Spleen (tissue), 7 donors: ENCODE results near the gene RIMBP2.

Experiments
- POLR2AphosphoS5 ChIP-seq, 3 donors: sonication (generic); formaldehyde crosslinking; IDR thresholded peaks; one replicate each; pipeline ENCODE4 v1.5.1; 2017; ENCODE audit warnings: antibody characterized with exemption in 3 of 3
- TF ChIP-seq, protein P1 (sequence below), 11 experiments: fragments of 200-600 bp in 7 of 11; fragments of 450-650 bp in 4 of 11; sonication (generic) in 4 of 11; IDR thresholded peaks in 8 of 11; conservative IDR thresholded peaks in 3 of 11; 1 replicate in 7 of 11; 2 replicates in 4 of 11; pipeline versions ENCODE4 v1.4.0 to v1.8.0; 2016 to 2021; ENCODE audit warnings: antibody characterized with exemption in 11 of 11, inconsistent platforms in 4 of 11, mild to moderate bottlenecking in 1 of 11
- donor health status: DM: no; HTN: no; CAD: no; lungs with moderate emphysema.
- donor health status: DM: no; HTN: no; CAD: no.
- donor health status: DM: no; HTN: no; CAD: no.

DNA sequence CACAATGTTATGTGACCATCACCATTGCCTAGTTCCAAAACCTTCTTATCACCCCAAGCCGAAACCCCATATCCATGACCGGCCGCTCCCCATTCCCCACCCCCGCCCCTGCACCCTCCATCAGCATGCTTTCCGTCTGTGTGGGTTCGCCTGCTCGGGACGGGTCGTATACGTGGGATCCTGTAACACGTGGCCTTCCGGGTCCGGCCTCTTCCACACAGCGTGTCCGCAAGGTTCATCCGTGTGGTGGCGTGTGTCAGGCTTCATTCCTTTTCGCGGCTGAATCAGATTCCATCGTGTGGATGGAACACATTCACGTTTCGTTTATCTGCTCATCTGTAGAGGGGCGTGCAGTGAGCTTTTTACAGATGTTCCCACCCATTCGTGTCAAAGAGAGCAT, 41.4 kb downstream of the RIMBP2 start:
- TF ChIP-seq, protein P1, sequence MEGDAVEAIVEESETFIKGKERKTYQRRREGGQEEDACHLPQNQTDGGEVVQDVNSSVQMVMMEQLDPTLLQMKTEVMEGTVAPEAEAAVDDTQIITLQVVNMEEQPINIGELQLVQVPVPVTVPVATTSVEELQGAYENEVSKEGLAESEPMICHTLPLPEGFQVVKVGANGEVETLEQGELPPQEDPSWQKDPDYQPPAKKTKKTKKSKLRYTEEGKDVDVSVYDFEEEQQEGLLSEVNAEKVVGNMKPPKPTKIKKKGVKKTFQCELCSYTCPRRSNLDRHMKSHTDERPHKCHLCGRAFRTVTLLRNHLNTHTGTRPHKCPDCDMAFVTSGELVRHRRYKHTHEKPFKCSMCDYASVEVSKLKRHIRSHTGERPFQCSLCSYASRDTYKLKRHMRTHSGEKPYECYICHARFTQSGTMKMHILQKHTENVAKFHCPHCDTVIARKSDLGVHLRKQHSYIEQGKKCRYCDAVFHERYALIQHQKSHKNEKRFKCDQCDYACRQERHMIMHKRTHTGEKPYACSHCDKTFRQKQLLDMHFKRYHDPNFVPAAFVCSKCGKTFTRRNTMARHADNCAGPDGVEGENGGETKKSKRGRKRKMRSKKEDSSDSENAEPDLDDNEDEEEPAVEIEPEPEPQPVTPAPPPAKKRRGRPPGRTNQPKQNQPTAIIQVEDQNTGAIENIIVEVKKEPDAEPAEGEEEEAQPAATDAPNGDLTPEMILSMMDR (IDR thresholded peaks at IDR 0.05 in 8 of 11, conservative IDR thresholded peaks at IDR 0.05 in 3 of 11), result no peak
- no peak for TF ChIP-seq POLR2AphosphoS5 (IDR thresholded peaks at IDR 0.05)
